ENCODE measurements around the gene LRRC1. TPM values are rescaled to one million over a fixed set of nuclear protein-coding genes. Genes with fewer than 3 reads are reported as not detected.

LRRC1 gene
- total RNA-seq, 4 donors from 2014 or later = 71.0 to 151 (median 91.6) TPM

DNA sequence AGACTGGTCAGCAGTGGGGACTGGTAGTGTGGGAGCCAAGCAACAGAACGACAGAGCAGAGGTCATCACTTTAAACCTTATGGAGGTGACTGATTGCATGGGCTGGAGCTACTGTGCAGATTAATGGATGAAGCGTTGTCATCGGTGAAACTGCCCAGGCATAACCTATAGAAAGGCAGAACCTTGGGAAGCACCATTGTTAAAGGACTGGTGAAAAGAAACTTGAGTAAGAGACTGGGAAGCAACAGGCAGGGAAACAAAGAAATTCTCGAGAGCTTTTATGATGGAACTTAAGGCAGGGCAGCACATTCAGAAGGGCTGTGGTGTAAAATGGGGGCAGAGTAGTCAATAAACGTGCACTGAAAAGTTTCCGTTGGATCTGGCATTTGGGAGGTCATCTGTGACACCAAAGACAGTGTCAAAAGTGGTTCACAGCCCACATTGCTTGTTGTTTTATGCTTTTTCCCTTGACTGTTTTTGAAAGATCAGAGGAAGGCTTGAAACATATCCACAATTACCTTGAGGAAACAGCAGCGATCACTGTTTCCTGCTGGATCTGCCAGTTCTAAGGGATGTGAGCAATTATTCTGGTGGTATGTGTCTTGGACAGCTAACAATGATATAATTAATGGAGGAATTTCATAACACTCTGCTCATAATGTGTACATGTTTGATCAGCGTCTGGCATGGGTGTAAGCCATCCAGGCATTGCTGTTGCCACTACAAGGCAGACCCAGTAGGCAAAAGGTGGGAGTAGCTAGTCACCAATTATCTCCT, 62.7 kb downstream of the LRRC1 start:
- intact Hi-C loops (cut with DNase I; ENCODE audit: low total_unique reads) = no loop called here
- Histone ChIP-seq H3K36me3 (no peaks in the 10 kb centered on the region), H3K27me3 (no peaks in the 10 kb centered on the region), H3K4me3 (no peak overlapping the region), H3K27ac (no peak overlapping the region), H3K4me1 (peaks cover 0 to 23% (median 2%) of the 10 kb centered on the region in 4 donors), H3K9me3 (no peaks in the 10 kb centered on the region)
- in situ Hi-C loops (cut with MboI; ENCODE audit: low pct_ligation_motif_present in 1 of 4, low pct_unique_long_range_greater_than_20kb in 1 of 4, low sequenced_read_pairs in 3 of 4) = no loop called here
- 56 to 78% methylated on average over 3 to 8 of the region's 8 CpGs for WGBS, 2 donors (ENCODE audit: low coverage in 1 of 2)
- no peak for DNase-seq
- no peak for TF ChIP-seq POLR2A (IDR thresholded peaks at IDR 0.05)
- no peak for TF ChIP-seq EP300 (IDR thresholded peaks at IDR 0.05; ENCODE audit: low read depth)
- TF ChIP-seq POLR2AphosphoS5 (IDR thresholded peaks at IDR 0.05) = no peak
- TF ChIP-seq, protein P1, sequence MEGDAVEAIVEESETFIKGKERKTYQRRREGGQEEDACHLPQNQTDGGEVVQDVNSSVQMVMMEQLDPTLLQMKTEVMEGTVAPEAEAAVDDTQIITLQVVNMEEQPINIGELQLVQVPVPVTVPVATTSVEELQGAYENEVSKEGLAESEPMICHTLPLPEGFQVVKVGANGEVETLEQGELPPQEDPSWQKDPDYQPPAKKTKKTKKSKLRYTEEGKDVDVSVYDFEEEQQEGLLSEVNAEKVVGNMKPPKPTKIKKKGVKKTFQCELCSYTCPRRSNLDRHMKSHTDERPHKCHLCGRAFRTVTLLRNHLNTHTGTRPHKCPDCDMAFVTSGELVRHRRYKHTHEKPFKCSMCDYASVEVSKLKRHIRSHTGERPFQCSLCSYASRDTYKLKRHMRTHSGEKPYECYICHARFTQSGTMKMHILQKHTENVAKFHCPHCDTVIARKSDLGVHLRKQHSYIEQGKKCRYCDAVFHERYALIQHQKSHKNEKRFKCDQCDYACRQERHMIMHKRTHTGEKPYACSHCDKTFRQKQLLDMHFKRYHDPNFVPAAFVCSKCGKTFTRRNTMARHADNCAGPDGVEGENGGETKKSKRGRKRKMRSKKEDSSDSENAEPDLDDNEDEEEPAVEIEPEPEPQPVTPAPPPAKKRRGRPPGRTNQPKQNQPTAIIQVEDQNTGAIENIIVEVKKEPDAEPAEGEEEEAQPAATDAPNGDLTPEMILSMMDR (IDR thresholded peaks at IDR 0.05) = no peak

DNA sequence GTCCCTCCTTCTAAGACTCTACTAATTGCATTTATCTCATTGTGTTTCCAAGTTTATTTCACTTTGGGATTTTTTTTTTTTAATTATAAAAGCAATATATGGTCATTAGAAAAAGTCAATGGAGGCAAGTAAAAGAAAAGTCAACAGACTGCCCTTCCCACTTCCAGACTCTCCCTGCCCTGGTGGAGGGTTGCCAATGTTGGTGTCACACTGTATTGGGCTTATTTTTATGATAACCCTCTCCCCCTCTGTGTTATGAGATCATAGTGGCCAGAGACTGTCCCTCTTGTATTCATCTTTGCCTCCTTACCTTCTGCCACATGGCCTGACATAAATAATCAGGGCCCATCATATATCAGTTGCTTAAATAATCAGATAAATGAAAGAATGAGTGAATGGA, 63.4 kb downstream of the LRRC1 start:
- Histone ChIP-seq H3K4me1 (peaks cover 0 to 30% (median 6%) of the 10 kb centered on the region in 4 donors), H3K27ac (no peak overlapping the region), H3K4me3 (no peak overlapping the region)

DNA sequence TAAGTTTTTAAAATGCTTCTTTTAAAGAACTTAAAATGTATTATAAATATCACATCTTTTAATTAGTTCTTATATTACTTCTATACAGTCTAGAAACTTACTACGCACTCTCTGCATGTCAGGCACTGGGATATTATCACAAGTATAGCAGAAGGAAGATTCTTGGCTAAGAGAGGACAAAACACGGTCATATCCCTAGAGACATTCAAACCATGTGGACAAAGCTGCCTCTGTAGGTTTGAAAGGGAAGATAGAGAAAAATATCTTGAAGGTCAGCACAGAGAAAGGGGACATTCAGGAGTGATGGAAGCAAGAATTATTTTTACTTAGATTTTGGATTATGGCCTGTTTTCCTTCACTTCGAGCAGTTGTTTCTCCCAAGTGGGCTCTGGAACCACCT, 64.1 kb downstream of the LRRC1 start:
- Histone ChIP-seq H3K27me3 (no peaks in the 10 kb centered on the region), H3K27ac (no peak overlapping the region), H3K9me3 (no peaks in the 10 kb centered on the region), H3K4me3 (no peak overlapping the region), H3K4me1 (peaks cover 0 to 34% (median 9%) of the 10 kb centered on the region in 4 donors), H3K36me3 (no peaks in the 10 kb centered on the region)
- TF ChIP-seq POLR2AphosphoS5 (IDR thresholded peaks at IDR 0.05) (no peak), EP300 (IDR thresholded peaks at IDR 0.05; ENCODE audit: low read depth) (no peak), POLR2A (IDR thresholded peaks at IDR 0.05) (no peak)
- TF ChIP-seq, protein P1 (IDR thresholded peaks at IDR 0.05) = no peak
- intact Hi-C loops (cut with DNase I; ENCODE audit: low total_unique reads) = no loop called here
- 48 to 70% methylated on average over 2 to 3 of the region's 3 CpGs for WGBS, 2 donors (ENCODE audit: low coverage in 1 of 2)
- in situ Hi-C loops (cut with MboI; ENCODE audit: low pct_ligation_motif_present in 1 of 4, low pct_unique_long_range_greater_than_20kb in 1 of 4, low sequenced_read_pairs in 3 of 4) = no loop called here
- DNase-seq = no peak

More for the DNA sequence above, 63.4 kb downstream of the LRRC1 start:
- in situ Hi-C loops (cut with MboI; ENCODE audit: low pct_ligation_motif_present in 1 of 4, low pct_unique_long_range_greater_than_20kb in 1 of 4, low sequenced_read_pairs in 3 of 4) = no loop called here
- TF ChIP-seq, protein P1 (IDR thresholded peaks at IDR 0.05) = no peak
- intact Hi-C loops (cut with DNase I; ENCODE audit: low total_unique reads) = no loop called here
- H3K9me3 ChIP-seq = no peaks in the 10 kb centered on the region
- no peaks in the 10 kb centered on the region for H3K27me3 ChIP-seq
- H3K36me3 ChIP-seq = no peaks in the 10 kb centered on the region
- DNase-seq = no peak

DNA sequence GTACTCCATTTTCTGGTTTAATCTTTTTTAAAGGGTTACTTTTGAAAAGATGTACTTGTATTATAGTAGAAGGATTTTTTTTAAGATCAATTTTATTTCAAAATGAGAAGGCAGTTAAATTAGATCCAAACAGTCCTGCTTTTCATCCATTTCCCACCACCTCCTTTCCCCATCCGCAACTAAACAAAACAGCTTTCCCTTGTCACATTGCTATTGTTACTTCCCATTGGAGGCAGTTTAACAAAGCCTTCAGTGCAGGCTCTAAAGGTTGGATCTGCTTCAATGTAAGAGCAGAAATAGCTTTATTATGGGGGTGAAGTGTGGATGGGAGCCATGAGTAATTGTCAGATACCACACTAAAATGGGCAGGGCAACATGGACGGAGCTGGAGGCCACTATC, 65.7 kb downstream of the LRRC1 start:
- Histone ChIP-seq H3K4me1 (peaks cover 0 to 29% (median 9%) of the 10 kb centered on the region in 4 donors), H3K36me3 (no peaks in the 10 kb centered on the region), H3K27me3 (no peaks in the 10 kb centered on the region), H3K27ac (no peak overlapping the region), H3K9me3 (no peaks in the 10 kb centered on the region), H3K4me3 (no peak overlapping the region)
- no peak for DNase-seq
- intact Hi-C loops (cut with DNase I; ENCODE audit: low total_unique reads) (no loop called here), in situ Hi-C loops (cut with MboI; ENCODE audit: low pct_ligation_motif_present in 1 of 4, low pct_unique_long_range_greater_than_20kb in 1 of 4, low sequenced_read_pairs in 3 of 4) (no loop called here)
- no peak for TF ChIP-seq EP300 (IDR thresholded peaks at IDR 0.05; ENCODE audit: low read depth)
- TF ChIP-seq POLR2AphosphoS5 (IDR thresholded peaks at IDR 0.05) = no peak
- no peak for TF ChIP-seq POLR2A (IDR thresholded peaks at IDR 0.05)
- WGBS, 2 donors (ENCODE audit: low coverage in 1 of 2) = 87 to 95% methylated on average over 2 of the region's 2 CpGs

DNA sequence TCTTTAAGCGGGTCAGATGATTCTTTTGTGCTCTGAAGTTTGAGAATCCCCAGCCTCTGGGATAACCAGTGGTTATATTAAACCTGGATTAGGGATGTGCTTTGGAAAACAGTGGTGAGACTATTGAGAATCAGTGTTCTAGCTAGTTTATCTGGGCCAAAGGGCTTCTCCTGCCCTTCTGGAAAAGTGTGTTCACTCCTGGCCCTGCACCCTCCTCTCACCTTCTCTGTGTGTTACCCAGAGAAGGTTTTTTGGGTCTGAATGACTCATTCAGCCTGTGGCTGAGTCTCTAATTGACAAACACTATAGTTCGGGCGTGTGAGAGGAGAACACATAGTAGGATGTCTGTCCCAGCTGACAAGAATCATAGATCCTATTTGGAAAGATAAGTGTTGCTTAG, 66.7 kb downstream of the LRRC1 start:
- in situ Hi-C loops (cut with MboI; ENCODE audit: low pct_ligation_motif_present in 1 of 4, low pct_unique_long_range_greater_than_20kb in 1 of 4, low sequenced_read_pairs in 3 of 4) = no loop called here
- intact Hi-C loops (cut with DNase I; ENCODE audit: low total_unique reads) = no loop called here
- H3K4me1 ChIP-seq = peaks cover 0 to 29% (median 9%) of the 10 kb centered on the region in 4 donors

More for the DNA sequence above, 66.7 kb downstream of the LRRC1 start:
- Histone ChIP-seq H3K9me3 (no peaks in the 10 kb centered on the region), H3K27ac (peak overlapping the region in 1 of 4 donors; percentile 18), H3K36me3 (no peaks in the 10 kb centered on the region), H3K4me3 (no peak overlapping the region), H3K27me3 (no peaks in the 10 kb centered on the region)
- TF ChIP-seq POLR2AphosphoS5 (IDR thresholded peaks at IDR 0.05) (no peak), POLR2A (IDR thresholded peaks at IDR 0.05) (no peak)
- DNase-seq = no peak
- 83 to 84% methylated on average over 2 to 3 of the region's 3 CpGs for WGBS, 2 donors (ENCODE audit: low coverage in 1 of 2)
